Endothelial cell (in vitro differentiated cells): Measurements from ENCODE around the gene FMN1. TPM values are rescaled to one million over a fixed set of nuclear protein-coding genes. Genes with fewer than 3 reads are reported as not detected.

Experiments used
- DNase-seq: peaks from one replicate; pipeline ENCODE4 v3.0.0; 2021; ENCODE audit warnings: low spot score
- H3K27ac Mint-ChIP-seq: one replicate; pipeline ENCODE4 v1.8.0; 2021; ENCODE audit warnings: mixed read lengths, inconsistent platforms; ENCODE audit not compliant: unreplicated experiment
- H3K27me3 Mint-ChIP-seq: one replicate; pipeline ENCODE4 v1.8.0; 2021; ENCODE audit warnings: mild to moderate bottlenecking, moderate library complexity, mixed read lengths, inconsistent platforms; ENCODE audit not compliant: unreplicated experiment
- H3K36me3 Mint-ChIP-seq: one replicate; pipeline ENCODE4 v1.8.0; 2021; ENCODE audit warnings: mild to moderate bottlenecking, low read depth, mixed read lengths, inconsistent platforms; ENCODE audit not compliant: unreplicated experiment
- H3K4me1 Mint-ChIP-seq: one replicate; pipeline ENCODE4 v1.8.0; 2021; ENCODE audit warnings: mild to moderate bottlenecking, mixed read lengths, inconsistent platforms; ENCODE audit not compliant: unreplicated experiment
- H3K4me3 Mint-ChIP-seq: one replicate; pipeline ENCODE4 v1.8.0; 2021; ENCODE audit warnings: mild to moderate bottlenecking, mixed read lengths, inconsistent platforms; ENCODE audit not compliant: unreplicated experiment
- H3K9me3 Mint-ChIP-seq: one replicate; pipeline ENCODE4 v1.8.0; 2021; ENCODE audit warnings: mixed read lengths, inconsistent platforms; ENCODE audit not compliant: unreplicated experiment
- total RNA-seq: library from RNA; stranded (reverse); fragmentation: NEBNext Ultra II Directional; extraction: Animal tissue kit (Norgen Biotek cat#: 25700); gene quantifications from one replicate; pipeline ENCODE4 v1.2.1, GENCODE V29; 2021; ENCODE audit not compliant: unreplicated experiment
- TF ChIP-seq, protein P1 (sequence below): fragments of 200-600 bp; sonication (generic); IDR thresholded peaks from one replicate; pipeline ENCODE4 v1.5.0; 2021; ENCODE audit warnings: antibody characterized with exemption; ENCODE audit not compliant: unreplicated experiment

FMN1 gene
- total RNA-seq, 1 donor from 2014 or later, result 1.3 TPM

DNA sequence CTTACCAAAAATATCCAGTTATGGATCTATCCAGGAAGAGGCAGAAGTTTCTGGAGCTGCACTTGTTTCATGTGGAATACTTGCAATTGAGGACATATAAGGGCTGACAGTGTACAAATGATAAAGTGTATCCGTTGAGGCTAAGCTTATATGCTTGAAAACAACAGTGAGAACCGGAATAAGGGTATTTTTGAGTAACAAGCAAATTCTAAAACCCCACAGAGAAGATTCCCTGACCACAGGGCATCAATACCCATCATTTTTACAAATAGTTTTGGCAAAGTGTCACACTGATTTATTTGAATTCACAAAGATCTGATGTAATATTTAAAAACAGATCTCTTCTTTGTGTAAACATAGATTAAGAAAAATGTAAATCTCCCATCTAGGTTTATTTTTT is 208.4 kb downstream of the FMN1 start:
- DNase-seq, result no peak
- Mint-ChIP-seq H3K4me1 (peaks cover 4% of the 10 kb centered on the region), H3K4me3 (no peak overlapping the region), H3K36me3 (no peaks in the 10 kb centered on the region), H3K9me3 (no peaks in the 10 kb centered on the region), H3K27me3 (no peaks in the 10 kb centered on the region), H3K27ac (no peak overlapping the region)
- TF ChIP-seq, protein P1, sequence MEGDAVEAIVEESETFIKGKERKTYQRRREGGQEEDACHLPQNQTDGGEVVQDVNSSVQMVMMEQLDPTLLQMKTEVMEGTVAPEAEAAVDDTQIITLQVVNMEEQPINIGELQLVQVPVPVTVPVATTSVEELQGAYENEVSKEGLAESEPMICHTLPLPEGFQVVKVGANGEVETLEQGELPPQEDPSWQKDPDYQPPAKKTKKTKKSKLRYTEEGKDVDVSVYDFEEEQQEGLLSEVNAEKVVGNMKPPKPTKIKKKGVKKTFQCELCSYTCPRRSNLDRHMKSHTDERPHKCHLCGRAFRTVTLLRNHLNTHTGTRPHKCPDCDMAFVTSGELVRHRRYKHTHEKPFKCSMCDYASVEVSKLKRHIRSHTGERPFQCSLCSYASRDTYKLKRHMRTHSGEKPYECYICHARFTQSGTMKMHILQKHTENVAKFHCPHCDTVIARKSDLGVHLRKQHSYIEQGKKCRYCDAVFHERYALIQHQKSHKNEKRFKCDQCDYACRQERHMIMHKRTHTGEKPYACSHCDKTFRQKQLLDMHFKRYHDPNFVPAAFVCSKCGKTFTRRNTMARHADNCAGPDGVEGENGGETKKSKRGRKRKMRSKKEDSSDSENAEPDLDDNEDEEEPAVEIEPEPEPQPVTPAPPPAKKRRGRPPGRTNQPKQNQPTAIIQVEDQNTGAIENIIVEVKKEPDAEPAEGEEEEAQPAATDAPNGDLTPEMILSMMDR, result no peak

GRCh38 chr15:32983679-32984078 is 210.8 kb downstream of the FMN1 start:
- DNase-seq, result no peak
- peaks cover 4% of the 10 kb centered on the region for H3K4me1 Mint-ChIP-seq
- H3K27ac Mint-ChIP-seq, result no peak overlapping the region
- H3K4me3 Mint-ChIP-seq, result no peak overlapping the region
- H3K36me3 Mint-ChIP-seq, result no peaks in the 10 kb centered on the region
- no peaks in the 10 kb centered on the region for H3K9me3 Mint-ChIP-seq
- no peaks in the 10 kb centered on the region for H3K27me3 Mint-ChIP-seq
- TF ChIP-seq, protein P1, result no peak

GRCh38 chr15:32982001-32982400 is 212.5 kb downstream of the FMN1 start:
- Mint-ChIP-seq H3K4me3 (no peak overlapping the region), H3K9me3 (no peaks in the 10 kb centered on the region), H3K27ac (no peak overlapping the region), H3K4me1 (peaks cover 4% of the 10 kb centered on the region), H3K36me3 (no peaks in the 10 kb centered on the region), H3K27me3 (no peaks in the 10 kb centered on the region)
- DNase-seq, result no peak
- TF ChIP-seq, protein P1, result no peak

DNA sequence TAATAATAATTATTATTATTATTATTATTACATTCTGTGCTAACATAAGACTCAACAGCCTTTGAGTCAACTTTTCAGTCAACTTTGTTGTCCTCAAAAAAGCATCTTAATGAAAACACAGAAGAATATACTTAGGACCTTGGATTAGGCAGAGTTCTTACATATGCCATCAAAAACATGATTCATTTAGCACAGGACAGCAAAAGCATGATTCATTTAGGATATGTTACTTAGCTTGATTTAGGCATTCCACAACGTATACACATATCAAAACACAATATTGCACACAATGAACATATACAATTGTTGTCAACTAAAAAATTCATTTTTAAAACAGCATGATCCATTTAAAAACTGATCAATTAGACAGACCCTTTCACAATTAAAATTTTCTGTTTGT is 213.0 kb downstream of the FMN1 start:
- no peak overlapping the region for H3K4me3 Mint-ChIP-seq
- peaks cover 4% of the 10 kb centered on the region for H3K4me1 Mint-ChIP-seq
- no peaks in the 10 kb centered on the region for H3K36me3 Mint-ChIP-seq
- no peak for DNase-seq
- H3K27me3 Mint-ChIP-seq, result no peaks in the 10 kb centered on the region
- no peaks in the 10 kb centered on the region for H3K9me3 Mint-ChIP-seq
- H3K27ac Mint-ChIP-seq, result no peak overlapping the region
- TF ChIP-seq, protein P1, result no peak

DNA sequence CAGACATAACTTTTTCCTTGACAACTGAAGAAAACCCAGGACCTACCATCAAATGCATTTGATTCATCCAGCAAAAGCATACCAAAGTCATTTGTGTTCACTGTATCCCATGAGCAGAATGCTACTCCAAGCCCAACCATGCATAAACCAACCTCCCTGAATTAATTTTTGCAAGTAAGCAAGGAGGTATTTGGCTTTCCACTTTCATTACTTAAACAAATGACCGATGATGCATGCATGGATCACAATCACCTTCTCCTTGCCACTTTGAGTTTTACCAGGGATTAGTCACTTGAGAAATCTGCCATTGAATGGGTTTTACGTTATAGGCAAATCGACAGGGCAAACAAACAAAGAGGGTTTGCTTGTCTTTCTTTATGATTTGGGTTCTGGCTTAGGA is 214.8 kb downstream of the FMN1 start:
- no peak for DNase-seq
- TF ChIP-seq, protein P1, result no peak
- no peaks in the 10 kb centered on the region for H3K27me3 Mint-ChIP-seq
- no peaks in the 10 kb centered on the region for H3K4me1 Mint-ChIP-seq
- H3K36me3 Mint-ChIP-seq, result no peaks in the 10 kb centered on the region
- H3K4me3 Mint-ChIP-seq, result no peak overlapping the region
- no peaks in the 10 kb centered on the region for H3K9me3 Mint-ChIP-seq
- H3K27ac Mint-ChIP-seq, result no peak overlapping the region
